Amniotic epithelial cell (primary cell): ENCODE measurements around the gene MSRB2.
"Not testable (repeated sequence)": the region's sequence is repeated elsewhere in the genome, so short reads cannot be mapped to it uniquely, and the experiment has no call there.

ENCODE experiments used
- DNase-seq: peaks from one replicate; pipeline ENCODE4 v3.0.0-alpha.2; 2010; ENCODE audit warnings: low read depth

MSRB2 gene

GRCh38 chr10:23070092-23070912 is 25.1 kb upstream of the MSRB2 start:
- not testable (repeated sequence) for DNase-seq

GRCh38 chr10:23070913-23071218 is 24.5 kb upstream of the MSRB2 start:
- no peak for DNase-seq

DNA sequence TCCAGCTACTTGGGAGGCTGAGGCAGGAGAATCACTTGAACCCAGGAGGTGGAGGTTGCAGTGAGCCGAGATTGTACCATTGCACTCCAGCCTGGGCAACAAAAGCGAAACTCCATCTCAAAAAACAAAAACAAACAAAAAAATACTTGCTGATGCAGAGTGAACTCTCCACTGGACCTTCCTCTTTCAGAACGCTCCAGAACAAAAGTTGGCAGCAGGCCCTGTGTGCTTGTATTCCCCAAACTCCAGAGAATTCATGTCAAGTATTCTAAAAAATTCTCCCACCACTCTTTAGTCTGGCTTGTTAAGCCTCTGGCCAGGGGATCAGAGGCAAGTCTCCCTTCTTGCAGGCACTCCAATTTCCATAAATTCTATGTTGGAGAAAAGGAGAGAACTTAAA is 22.8 kb upstream of the MSRB2 start:
- not testable (repeated sequence) for DNase-seq

DNA sequence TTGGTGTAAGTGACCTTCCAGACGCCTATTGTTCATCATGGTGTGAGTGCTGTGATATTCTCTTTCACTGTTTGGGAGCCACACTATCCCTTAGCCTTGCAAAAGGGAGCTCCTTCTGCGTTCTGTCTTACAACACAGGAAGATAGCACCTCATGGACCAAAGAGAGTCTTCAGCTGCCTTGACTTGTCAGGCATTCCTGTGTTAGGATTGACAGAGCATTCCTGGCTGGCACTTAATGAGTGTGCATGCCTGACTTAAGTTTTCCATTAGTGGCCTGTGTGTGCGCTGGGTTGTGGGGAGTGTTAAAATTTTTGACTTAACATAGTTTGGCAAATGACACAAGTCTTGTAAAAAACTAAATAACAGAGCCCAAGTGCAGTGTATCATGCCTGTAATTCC is 21.9 kb upstream of the MSRB2 start:
- DNase-seq, result no peak

DNA sequence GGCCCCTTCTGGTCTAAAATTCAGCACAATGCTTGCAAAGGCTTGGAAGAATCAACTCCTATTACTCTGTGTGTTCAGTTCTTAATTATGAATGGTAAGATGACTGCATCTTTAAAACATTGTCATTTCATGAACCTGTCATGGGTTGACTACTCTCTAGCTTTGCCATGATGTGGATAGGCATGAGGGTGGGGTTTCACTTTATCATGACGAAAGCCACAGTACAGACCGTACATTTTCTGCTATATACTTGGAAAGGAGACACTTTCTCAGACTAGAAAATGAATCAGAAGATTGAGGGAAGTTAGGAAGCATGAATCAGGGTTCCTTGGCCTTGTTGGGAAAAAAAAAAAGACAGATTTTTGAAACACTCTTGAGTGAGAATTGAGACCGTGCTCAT is 19.7 kb upstream of the MSRB2 start:
- DNase-seq, result peak; percentile 71

GRCh38 chr10:23078114-23078513 is 17.3 kb upstream of the MSRB2 start:
- DNase-seq, result no peak

DNA sequence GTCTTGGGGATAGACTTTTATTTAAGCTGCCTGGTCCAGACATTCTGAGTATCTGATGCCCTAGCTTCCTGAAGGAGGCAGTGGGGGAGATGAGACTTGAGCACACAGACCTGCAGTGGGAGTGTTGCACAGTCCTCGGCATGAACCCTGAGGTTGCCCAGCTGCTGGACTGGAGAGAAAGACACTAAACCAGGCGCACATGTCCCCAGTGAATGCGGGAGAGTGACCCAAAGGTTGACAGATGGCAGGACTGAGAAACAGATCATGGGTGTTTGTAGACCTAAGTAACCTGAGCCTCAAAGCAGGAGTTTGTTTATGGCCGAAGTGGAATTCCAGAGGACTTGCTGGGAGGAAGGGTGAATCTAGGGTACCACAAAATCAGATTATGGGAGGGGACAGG is 15.7 kb upstream of the MSRB2 start:
- no peak for DNase-seq

DNA sequence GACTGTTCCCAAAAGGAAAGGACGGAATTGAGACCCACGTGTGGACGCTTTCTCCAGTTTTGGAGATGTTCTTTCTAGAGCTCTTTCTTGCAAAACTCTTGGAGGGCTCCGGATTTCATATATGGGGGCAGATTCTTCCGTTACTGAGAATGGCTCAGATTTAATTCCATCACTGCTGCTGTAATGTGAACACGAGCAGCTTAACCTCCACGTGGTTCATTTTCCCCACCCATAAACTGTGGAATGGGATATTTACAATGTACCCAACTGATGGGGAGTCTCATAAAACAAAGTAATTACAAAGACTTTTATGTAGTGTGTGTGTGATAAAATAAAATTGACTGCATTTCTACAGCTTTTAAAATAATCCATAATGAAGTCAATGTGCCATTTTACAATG is 15.1 kb upstream of the MSRB2 start:
- no peak for DNase-seq

GRCh38 chr10:23081221-23081750 is 14.1 kb upstream of the MSRB2 start:
- peak; percentile 19 for DNase-seq

DNA sequence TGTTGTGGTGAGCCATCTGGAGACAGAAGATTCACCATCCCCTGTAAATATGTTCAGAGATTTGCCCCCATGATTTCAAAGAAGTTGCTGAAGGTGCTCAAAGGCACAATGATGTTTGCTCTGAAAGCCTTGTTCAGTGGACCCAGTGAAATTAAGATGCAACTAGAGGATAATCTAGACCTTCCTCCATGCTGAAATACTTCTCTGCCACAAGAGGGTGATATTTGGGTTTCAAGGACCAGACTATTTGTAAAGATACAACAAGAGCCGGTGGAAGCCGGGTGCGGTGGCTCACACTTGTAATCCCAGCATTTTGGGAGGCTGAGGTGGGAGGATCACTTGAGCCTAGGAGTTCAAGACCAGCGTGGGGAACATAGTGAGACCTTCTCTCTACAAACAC is 13.5 kb upstream of the MSRB2 start:
- peak; percentile 32 for DNase-seq

GRCh38 chr10:23088609-23089008 is 6.8 kb upstream of the MSRB2 start:
- DNase-seq, result no peak

DNA sequence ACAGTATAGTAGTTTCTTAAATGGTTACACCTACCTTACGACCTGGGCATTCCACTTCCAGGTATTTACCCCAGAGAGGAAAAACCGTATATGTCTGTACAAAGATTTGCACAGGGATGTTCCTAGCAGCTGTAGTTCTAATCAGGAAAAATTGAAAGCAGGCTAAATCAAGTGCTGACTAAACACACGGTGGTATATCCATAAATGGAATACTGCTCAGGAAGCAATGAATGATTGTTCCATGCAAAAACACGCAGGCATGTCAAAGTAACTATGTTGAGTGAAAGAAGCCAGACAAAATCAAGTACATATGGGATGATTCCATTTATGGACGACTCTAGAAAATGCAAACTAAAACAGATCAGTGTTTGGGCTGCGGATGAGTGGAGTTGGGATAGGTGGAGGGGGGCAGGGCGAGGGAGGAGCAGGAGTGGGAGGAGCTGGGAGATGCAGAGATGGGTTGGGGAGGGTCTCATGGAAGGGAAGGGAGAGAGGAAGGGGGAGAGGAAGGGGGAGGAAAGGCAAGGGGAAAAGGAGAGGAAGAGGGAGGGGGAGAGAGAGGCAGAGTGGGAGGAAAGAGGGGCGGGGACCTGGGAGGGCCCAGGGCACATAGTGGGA is 484 bp upstream of the MSRB2 start:
- DNase-seq, result peak; percentile 63

GRCh38 chr10:23095966-23096801 is 805 bp downstream of the MSRB2 start:
- peak; percentile 51 for DNase-seq

- DNase-seq, result peak; percentile 99
Observed at GRCh38 chr10:23096802-23097549, 1.6 kb downstream of the MSRB2 start.

DNA sequence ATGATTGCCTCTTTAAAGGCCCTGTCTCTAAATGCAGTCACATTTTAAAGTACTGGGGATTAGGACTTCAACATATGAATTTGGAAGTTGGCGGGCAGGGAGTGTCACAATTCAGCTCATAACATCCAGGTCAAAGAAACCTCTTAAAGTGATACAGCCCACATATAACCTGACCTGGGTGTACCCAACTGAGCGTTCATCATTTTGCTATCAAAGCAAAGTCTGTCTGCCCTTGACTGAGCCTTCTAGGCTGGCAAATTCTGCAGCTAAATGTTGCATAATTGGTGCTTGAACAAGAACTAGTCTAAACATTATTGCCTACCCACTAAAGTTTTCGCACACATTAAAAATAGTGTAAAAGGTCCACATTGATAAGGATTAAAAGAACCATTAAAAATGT is 3.7 kb downstream of the MSRB2 start:
- no peak for DNase-seq

DNA sequence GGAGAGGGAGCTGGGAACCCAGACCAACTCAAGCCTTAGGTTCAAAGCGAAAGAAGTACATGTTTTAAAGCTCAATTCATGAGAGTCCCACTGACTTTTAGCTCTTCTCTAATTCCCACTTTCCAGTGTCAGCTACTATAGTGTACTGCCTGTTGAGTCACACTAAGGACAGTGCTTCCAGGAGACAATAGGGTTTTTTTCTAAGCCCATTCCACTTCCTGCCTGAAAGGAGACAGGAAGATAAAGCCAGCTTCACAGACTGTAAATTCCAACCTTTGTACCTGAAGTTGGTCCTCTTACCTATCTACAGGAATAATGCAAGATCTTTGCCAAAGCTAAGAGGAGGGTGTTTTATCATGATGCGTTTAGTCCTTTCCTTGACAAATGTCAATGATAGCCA is 4.4 kb downstream of the MSRB2 start:
- DNase-seq, result no peak

DNA sequence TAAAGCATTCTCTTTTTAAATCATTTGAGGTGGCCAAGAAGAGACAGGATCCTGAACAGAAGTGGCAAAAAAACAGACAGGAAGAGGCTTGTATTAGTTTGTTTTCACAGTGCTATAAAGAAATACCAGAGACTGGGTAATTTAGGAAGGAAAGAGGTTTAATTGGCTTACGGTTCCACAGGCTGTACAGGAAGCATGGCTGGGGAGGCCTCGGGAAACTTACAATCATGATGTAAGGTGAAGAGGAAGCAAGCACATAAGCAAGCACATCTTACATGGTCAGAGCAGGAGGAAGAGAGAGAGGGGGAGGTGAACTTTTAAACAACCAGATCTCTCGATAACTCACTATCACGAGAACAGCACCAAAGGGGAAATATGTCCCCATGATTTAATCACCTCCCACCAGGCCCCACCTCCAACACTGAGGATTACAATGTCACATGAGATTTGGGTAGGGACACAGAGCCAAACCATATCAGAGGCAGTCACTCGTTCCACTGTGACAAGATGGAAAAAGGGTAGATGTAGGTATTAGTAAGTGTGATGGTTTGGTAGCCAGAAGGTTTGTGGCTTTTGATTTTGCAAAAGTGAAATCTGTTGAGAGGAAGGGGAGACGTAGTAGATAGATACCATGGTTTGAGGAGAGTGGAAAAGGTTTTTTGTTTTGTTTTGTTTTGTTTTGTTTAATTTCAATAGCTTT is 5.1 kb downstream of the MSRB2 start:
- DNase-seq, result no peak

DNA sequence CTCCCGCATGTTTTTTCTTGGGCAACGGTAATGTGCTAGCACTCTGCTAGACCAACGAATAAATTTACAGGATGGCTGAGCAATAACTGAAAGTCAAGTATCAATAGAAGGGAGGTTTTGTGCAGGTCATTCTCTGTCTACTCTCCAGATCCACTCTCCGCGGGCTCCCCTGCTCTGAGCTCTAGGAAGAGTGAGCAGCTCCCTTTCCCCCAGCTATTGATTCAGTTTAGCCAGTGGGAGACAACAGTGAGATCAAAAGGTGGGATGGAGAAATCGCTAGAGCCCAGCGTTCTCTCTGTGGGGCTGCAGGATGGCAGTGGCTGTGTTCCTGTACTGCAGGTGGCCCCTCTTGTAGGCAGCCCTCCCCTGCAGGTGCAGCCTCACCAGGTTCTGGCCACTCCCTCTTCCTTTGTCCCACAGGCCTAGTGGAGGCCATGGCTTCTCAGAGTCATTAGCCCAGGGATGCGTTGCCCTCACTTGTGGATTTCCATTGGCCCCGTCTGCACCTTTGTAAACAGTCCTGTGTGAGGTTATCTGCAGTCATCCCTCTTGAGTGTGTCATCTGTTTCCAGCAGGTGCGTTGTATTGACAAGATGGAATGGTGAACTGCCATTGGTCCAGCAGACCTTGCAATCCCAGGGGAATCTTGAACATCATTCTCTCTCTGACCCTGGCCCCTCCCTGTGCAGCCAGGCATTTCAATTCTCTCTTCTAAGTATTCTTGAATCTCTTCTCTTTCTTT is 11.1 kb downstream of the MSRB2 start:
- DNase-seq, result no peak

DNA sequence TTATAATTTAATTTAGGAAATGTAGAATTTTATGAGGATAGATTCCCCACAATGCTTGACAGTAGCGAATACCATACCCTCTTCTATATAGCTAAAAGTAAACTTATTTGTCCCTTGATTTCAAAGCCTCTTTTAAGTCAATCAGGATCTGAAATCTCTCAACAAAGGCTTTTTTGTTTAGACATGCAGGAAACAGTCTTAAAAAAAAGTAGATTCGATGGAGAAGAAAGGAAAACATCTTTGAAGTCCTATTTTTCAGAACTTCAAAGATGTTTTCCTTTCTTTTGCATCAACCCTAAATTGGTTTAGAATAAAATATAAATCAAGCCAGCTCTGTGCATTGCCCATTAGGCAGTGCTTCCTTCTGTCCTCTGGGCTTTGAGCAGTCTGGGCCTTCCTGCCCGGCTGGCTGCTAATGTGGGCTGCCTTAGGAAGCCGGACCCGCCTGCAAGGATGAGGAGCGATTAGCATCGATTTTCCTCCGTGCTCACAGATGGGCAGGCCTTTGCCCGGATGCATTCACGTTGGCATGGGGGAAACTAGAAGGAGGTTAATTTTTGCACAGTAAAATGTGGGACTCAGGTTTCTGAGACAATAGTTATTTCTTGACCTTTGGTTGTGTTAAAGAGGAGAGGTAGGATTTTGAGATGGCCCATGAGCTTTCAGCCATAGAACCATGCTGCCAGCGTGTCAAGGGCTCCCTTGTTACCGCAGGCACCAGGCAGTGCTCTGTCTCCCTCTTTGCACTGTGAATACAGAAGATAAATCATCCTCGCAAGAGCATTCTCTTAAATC is 15.5 kb downstream of the MSRB2 start:
- DNase-seq, result no peak
